Uterus (tissue), 2 donors: ENCODE measurements around the gene MYORG.

Experiments
- POLR2A ChIP-seq, 2 donors: fragments of 450-650 bp; IDR thresholded peaks; one replicate each; pipeline ENCODE4 v1.6.1; 2016; ENCODE audit warnings: antibody characterized with exemption in 2 of 2, mild to moderate bottlenecking in 1 of 2, moderate library complexity in 1 of 2
- TF ChIP-seq, protein P1 (sequence below), 4 experiments: fragments of 200-600 bp in 2 of 4; fragments of 450-650 bp in 2 of 4; sonication (generic) in 2 of 4; IDR thresholded peaks; one replicate each; pipeline ENCODE4 v1.5.1; 2016 to 2019; ENCODE audit warnings: antibody characterized with exemption in 4 of 4, mild to moderate bottlenecking in 2 of 4, moderate library complexity in 1 of 4

DNA sequence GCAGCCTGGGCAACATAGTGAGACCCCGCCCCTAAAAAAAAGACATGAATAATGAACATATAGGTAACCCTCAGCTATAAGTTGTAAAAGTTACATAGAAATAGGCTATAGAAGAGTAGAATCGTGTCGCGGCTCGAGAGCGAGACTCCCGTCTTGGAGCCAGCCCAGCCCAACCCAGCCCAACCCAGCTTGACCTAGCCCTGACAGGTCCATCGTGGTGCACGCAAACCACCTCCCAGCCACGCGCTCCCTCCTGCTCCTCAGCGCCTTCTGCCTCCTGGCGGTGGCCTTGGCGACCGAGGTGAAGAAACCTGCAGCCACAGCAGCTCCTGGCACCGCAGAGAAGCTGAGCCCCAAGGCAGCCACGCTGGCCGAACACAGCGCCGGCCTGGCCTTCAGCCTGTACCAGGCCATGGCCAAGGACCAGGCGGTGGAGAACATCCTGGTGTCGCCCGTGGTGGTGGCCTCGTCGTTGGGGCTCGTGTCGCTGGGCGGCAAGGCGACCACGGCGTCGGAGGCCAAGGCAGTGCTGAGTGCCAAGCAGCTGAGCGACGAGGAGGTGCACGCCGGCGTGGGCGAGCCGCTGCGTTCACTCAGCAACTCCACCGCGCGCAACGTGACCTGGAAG lies 58.4 kb downstream of the MYORG start:
- TF ChIP-seq POLR2A (IDR thresholded peaks at IDR 0.05) = no peak
- TF ChIP-seq, protein P1, sequence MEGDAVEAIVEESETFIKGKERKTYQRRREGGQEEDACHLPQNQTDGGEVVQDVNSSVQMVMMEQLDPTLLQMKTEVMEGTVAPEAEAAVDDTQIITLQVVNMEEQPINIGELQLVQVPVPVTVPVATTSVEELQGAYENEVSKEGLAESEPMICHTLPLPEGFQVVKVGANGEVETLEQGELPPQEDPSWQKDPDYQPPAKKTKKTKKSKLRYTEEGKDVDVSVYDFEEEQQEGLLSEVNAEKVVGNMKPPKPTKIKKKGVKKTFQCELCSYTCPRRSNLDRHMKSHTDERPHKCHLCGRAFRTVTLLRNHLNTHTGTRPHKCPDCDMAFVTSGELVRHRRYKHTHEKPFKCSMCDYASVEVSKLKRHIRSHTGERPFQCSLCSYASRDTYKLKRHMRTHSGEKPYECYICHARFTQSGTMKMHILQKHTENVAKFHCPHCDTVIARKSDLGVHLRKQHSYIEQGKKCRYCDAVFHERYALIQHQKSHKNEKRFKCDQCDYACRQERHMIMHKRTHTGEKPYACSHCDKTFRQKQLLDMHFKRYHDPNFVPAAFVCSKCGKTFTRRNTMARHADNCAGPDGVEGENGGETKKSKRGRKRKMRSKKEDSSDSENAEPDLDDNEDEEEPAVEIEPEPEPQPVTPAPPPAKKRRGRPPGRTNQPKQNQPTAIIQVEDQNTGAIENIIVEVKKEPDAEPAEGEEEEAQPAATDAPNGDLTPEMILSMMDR (IDR thresholded peaks at IDR 0.05) = no peak
